CD4-positive, alpha-beta T cell treated with Interferon alpha-2 for 1 hour (primary cell): ENCODE results near the gene COX6B2.
A peak's percentile ranks its signal among the peaks of the same experiment; 100 is the strongest.
"Not testable (repeated sequence)": the region's sequence is repeated elsewhere in the genome, so short reads cannot be mapped to it uniquely, and the experiment has no call there.

Source experiments
- DNase-seq, 2 donors: peaks; one replicate each; pipeline ENCODE4 v3.0.0-alpha.2; 2020 to 2022

The COX6B2 gene

DNA sequence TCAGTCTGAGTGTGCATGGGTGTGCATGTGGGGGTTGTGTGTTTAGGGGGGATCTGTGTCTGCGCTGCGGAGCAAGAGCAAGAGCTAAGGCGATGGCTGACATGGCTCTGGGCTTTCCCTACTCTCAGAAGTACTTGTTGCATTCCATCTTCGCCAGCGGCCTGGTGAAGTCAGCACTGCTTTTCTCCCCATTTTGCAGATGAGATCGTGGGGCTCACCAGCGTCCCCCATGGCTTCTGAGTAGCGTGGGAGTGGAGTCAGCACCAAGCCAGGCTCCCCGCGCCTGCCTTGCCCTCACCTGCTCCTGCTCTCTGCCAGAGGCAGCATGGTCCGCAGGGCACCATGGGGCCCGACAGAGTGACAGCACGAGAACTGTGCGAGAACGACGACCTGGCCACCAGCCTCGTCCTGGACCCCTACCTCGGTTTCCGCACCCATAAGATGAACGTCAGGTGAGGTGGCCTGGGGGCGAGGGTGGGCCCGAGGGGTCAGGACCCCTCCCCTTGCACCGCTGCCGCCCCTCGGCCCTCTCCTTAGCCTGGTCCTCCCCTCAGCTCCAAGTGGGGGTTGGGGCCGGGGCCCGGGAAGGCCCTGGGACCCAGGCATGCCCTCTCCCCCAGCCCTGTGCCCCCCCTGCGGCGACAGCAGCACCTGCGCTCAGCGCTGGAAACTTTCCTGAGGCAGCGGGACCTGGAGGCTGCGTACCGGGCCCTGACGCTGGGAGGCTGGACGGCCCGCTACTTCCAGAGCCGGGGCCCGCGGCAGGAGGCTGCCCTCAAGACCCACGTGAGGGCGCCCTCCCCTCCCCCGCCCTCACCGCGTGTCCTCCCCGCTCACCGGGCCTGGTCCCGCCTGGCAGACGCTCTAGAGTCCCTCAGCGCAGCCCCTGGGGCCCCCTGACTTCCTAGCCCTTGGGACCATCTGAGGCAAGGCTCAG lies 12.7 kb downstream of the COX6B2 start:
- DNase-seq, result no peak

DNA sequence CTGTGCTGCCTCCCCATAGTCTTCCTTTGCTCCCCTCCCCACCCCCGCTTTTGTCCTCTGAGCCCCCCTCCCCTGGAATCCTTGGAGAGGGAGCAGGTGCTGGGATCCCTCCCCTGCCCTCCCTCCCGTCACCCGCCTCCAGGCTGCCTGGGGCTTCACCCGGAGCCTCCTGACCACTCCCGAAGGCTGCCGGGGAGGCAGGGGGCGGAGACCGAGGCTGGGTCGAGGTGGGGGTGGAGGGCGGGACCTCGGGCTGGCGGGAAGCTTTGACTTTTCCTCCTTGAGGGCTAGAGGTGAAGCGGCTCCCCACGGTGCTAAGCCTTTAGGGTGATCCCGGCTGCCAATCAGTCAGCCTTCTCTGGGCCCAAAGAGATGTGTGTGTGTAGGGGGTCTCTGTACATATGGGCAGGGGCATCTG lies 13.3 kb downstream of the COX6B2 start:
- peak; percentile 49 to 64 for DNase-seq

- peak in 1 of 2 donors; percentile 23 for DNase-seq
These were observed 13.8 kb downstream of the COX6B2 start for GRCh38 chr19:55340784-55341147.

DNA sequence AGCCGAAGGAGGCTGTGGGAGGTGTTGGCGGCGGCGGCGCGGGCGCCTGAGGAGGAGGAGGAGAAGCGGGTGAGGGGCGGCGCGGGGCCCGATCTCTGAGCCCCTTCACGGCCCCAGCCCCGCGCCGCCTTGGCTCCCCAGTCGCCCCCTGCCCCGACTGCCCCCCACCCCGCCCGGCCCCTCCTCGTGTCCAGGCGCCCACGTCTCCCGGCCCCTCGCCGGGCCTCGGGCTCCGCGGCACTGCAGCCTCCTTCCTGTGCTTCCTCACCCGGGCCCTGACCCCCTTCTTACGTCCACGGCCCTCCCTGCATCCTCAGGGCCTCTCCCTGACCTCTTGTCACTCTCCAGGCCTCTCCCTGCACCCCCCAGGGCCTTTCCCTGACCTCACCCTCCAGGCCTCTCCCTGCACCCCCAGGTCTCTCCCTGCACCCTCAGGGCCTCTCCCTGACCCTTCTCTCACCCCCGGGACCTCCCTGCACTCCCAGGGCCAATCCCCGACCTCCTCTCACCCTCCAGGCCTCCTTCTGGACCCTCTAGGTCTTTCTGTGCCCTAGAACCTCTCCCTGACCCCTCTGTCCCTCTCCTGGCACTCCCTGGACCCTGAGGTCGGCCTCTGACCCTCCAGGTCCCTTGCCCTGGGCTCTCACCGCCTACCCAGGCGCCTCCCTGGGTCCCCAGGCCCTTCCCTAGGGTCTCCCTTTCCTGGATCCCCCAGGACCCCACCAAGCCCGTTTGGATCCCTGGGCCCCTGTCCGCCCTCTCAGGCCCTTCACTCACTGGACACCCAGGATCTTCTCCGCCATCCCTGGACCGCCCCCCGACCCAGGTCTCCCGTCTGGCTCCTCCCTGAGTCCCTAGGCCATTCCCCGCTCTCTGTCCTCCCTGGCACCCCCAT lies 14.4 kb downstream of the COX6B2 start:
- DNase-seq, result peak in 1 of 2 donors; percentile 45

GRCh38 chr19:55339105-55339888 lies 15.2 kb downstream of the COX6B2 start, which contains the start of gene KMT5C:
Gene KMT5C, plus strand, starts transcription at chr19:55339876. Its CDS starts 2,061 bp downstream, at chr19:55341937.
- DNase-seq, result peak; percentile 100

DNA sequence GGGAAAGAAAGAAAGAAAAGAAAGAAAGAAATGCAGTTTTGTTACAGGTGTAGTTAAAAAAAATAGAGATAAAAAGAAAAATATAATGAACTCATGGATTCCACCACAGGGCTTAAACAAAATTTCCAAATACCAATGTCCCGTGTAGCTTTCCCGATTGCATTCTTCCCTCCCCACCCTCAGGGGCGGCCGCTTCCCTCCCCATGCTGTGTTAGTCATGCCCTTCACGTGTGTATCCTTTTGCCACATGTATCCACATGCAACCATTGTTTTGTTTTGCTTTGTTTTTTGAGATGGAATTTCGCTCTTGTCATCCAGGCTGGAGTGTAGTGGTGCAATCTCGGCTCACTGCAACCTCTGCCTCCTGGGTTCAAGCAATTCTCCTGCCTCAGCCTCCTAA lies 18.4 kb downstream of the COX6B2 start:
- no peak for DNase-seq

- DNase-seq, result no peak
These were observed 20.6 kb downstream of the COX6B2 start for GRCh38 chr19:55333870-55334269.

- not testable (repeated sequence) for DNase-seq
These were observed 24.7 kb downstream of the COX6B2 start for GRCh38 chr19:55329791-55330190.

DNA sequence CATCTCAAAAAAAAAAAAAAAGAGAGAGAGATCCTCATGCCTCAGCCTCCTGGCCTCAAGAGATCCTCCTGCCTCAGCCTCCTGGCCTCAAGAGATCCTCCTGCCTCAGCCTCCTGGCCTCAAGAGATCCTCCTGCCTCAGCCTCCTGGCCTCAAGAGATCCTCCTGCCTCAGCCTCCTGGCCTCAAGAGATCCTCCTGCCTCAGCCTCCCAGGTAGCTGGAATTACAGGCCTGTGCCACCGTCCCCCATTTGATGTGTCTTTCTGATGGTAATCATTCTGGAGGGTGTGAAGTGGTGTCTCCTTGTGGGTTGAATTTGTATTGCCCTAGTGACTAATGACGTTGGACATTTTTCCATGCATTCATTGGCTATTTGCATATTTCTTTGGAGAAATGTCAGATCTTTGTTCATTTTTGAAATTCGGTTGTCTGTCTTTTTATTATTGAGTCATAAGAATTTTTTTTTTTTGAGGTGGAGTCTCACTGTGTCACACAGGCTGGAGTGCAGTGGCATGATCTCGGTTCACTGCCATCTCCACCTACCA lies 25.7 kb downstream of the COX6B2 start:
- peak in 1 of 2 donors; percentile 32 for DNase-seq

DNA sequence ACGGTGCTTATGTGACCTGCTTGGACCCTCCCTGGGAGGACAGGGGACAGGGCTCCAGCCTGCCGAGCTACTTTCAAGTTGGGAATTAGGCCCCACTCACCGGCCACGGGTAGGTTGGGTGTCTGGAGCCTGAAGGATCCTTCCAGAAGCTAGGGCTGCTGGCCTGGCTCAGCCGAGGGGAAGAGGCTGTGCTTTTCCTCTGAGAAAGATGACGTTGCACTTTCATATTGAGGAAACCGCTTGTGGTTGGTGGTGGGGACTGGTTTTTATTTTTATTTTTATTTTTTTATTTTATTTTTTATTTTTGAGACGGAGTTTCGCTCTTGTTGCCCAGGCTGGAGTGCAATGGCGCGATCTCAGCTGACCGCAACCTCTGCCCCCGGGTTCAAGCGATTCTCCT lies 29.3 kb downstream of the COX6B2 start, which contains the start of gene TMEM150B:
TSS of gene TMEM150B (minus strand) at position 170 of the 400 bp plus-strand sequence. CDS start 4,305 bp downstream, outside the sequence.
- DNase-seq, result peak in 1 of 2 donors; percentile 23

- DNase-seq, result no peak
These were observed 29.9 kb downstream of the COX6B2 start for GRCh38 chr19:55324662-55325061.

DNA sequence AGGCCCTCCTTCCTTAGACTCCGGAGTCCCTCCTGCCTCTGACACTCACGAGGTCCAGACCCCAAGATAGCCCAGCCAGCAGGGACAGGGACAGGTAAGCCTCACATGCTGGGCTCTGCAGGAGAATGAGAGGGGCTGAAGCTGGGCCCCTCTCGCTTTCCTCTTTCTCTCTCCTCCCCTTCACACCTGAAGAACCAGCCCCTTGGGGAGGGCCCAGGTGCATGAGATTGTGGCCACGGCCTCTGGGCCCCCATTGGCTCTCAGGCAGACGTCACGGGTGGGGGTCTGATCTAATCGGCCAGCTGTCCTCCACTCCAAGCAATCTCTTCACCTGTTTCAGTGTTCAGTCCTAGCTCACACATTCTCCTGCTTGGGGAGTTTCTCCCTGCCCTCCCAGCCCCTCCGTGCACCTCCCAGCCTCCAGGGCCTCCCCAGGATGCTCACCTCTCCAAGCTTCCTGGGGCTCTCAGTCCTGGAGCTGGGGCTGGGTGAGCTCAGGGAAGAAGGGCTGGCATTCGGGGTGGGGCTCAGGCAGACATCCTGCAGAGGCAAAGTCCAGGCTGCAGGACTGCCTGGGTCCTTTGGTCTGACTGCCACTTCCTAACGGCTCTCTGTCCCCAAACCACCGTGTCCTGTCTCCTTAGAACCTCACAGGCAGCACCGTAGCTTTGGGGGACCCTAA lies 32.2 kb downstream of the COX6B2 start:
- no peak for DNase-seq

GRCh38 chr19:55321466-55322137 lies 32.9 kb downstream of the COX6B2 start:
- no peak for DNase-seq

- DNase-seq, result no peak
These were observed 33.6 kb downstream of the COX6B2 start for GRCh38 chr19:55320844-55321419.

- no peak for DNase-seq
These were observed 34.7 kb downstream of the COX6B2 start for GRCh38 chr19:55319785-55320184.

DNA sequence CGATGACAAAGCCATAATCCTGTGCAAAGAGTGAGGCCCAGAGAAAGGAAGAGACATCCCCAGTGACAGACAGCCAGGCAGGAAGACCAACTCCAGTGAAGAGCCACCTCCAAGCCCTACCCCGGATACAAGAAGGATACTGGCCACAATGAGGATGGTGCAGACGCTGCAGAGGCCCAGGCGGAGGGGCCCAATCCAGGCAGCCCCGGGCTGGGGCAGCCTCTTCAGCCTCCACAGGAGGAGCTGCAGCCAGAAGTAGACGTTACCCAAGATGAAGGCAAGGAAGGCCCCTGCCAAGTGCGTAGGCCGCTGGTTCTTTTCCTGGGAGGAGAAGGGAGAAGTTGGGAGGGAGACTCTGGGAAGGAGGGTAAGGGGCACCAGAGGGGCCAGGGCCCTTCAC lies 37.9 kb downstream of the COX6B2 start:
- no peak for DNase-seq

- DNase-seq, result no peak
These were observed 38.5 kb downstream of the COX6B2 start for GRCh38 chr19:55315956-55316525.

- no peak for DNase-seq
These were observed 40.1 kb downstream of the COX6B2 start for GRCh38 chr19:55314396-55314795.

DNA sequence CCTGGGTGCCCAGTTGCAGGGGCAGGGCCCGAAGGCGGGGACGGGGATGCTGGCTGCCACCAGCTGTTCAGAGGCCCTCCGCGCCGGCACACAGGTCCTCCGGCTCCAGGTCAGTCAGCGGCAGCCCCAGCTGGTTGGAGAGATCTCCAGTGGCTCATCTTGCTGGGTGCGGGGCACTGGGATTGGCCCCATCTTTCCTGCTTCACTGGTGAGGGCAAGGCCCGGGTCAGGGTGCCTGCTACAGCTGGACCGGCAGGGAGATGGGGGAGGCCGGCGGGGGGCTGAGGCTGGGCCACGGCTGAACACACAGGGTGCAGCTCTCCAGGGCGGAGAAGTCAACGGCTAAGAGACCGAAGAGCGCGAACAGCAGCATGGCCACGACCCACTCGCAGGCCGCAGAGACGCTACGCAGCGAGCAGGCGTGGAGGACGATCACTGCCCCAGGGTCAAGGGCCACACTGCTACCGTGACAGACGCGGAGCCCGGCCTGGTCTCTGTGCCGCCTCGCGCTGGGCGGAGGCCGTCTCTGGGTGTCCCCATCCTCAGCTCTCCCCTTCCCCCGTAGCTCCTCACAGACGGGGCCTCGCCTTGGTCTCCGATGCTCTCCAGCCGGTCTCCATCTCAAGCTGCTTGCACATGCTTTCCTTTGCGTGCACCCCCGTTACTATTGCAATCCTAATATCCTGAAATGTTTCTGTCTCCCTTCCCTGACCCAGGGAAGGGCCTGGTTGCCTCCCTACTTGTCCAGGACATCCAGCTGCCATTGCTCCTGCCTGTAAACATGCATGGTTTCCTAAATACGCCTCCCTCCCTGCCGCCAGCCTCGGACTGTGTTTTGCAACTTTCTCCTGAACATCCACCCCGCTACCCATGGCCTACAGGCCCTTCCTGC lies 41.7 kb downstream of the COX6B2 start:
- no peak for DNase-seq
